WTC11 (cell line): ENCODE data around the gene MDM4. TPM values are rescaled to one million over a fixed set of nuclear protein-coding genes. Genes with fewer than 3 reads are reported as not detected.

ENCODE experiments used
- ATAC-seq: fragments of 200-7000 bp; cut with Tn5 transposase; 2 replicates; pipeline ENCODE4 v1.10.0; 2021; ENCODE audit warnings: mild to moderate bottlenecking, moderate library complexity
- CTCF ChIA-PET: fragments of 300-600 bp; sonication (Branson Sonifier 250); formaldehyde crosslinking; loops from one replicate; lab custom pipeline; 2021; ENCODE audit warnings: antibody characterized with exemption; lab: Charles Lee
- POLR2A ChIA-PET: fragments of 350-600 bp; sonication (Branson Sonifier 250); formaldehyde crosslinking; loops from one replicate; lab custom pipeline; 2021; ENCODE audit warnings: antibody characterized with exemption; lab: Charles Lee
- DNase-seq: peaks from one replicate; pipeline ENCODE4 v3.0.0; 2021; ENCODE audit warnings: low spot score
- H3K27ac Mint-ChIP-seq: 2 replicates; pipeline ENCODE4 v1.8.0; 2021; ENCODE audit warnings: mixed read lengths
- H3K27me3 Mint-ChIP-seq: 2 replicates; pipeline ENCODE4 v1.8.0; 2021; ENCODE audit warnings: low read depth, mild to moderate bottlenecking, moderate library complexity, mixed read lengths
- H3K36me3 Mint-ChIP-seq: 2 replicates; pipeline ENCODE4 v1.8.0; 2021; ENCODE audit warnings: mixed read lengths
- H3K4me1 Mint-ChIP-seq: 2 replicates; pipeline ENCODE4 v1.8.0; 2022; ENCODE audit warnings: mixed read lengths
- H3K4me3 Mint-ChIP-seq: 2 replicates; pipeline ENCODE4 v1.8.0; 2021; ENCODE audit warnings: mild to moderate bottlenecking, moderate library complexity, mixed read lengths
- H3K9me3 Mint-ChIP-seq: 2 replicates; pipeline ENCODE4 v1.8.0; 2021; ENCODE audit warnings: mixed read lengths
- CREB1 ChIP-seq: sonication (generic); formaldehyde crosslinking; IDR thresholded peaks from 2 replicates; pipeline ENCODE4 v1.8.0; 2023; ENCODE audit warnings: mild to moderate bottlenecking, missing genetic modification reagents
- E2F5 ChIP-seq: sonication (generic); formaldehyde crosslinking; IDR thresholded peaks from 2 replicates; pipeline ENCODE4 v1.8.1; 2022; ENCODE audit warnings: mild to moderate bottlenecking, moderate library complexity, missing genetic modification reagents
- JAZF1 ChIP-seq: fragments of 250-450 bp; sonication (Bioruptor Pico); IDR thresholded peaks from 2 replicates; pipeline ENCODE4 v1.9.0; 2021; ENCODE audit warnings: moderate library complexity, mild to moderate bottlenecking, inconsistent platforms
- MLX ChIP-seq: sonication (generic); formaldehyde crosslinking; IDR thresholded peaks from 2 replicates; pipeline ENCODE4 v1.8.1; 2023; ENCODE audit warnings: mild to moderate bottlenecking, missing genetic modification reagents, moderate library complexity
- MXD4 ChIP-seq: fragments of 250-450 bp; sonication (Bioruptor Pico); IDR thresholded peaks from 2 replicates; pipeline ENCODE4 v1.8.0; 2021; ENCODE audit warnings: mild to moderate bottlenecking, moderate library complexity, borderline replicate concordance
- NR1H2 ChIP-seq: sonication (generic); formaldehyde crosslinking; IDR thresholded peaks from 2 replicates; pipeline ENCODE4 v1.9.0; 2021; ENCODE audit warnings: mild to moderate bottlenecking, moderate library complexity, missing genetic modification reagents
- SOX15 ChIP-seq: fragments of 250-450 bp; sonication (Bioruptor Pico); IDR thresholded peaks from 2 replicates; pipeline ENCODE4 v1.9.0; 2021; ENCODE audit warnings: mild to moderate bottlenecking
- SP1 ChIP-seq: sonication (generic); formaldehyde crosslinking; conservative IDR thresholded peaks from 2 replicates; pipeline ENCODE4 v1.8.1; 2022; ENCODE audit warnings: missing genetic modification reagents
- TCF7 ChIP-seq: sonication (generic); formaldehyde crosslinking; IDR thresholded peaks from 2 replicates; pipeline ENCODE4 v1.8.0; 2022; ENCODE audit warnings: mild to moderate bottlenecking, low read depth, missing genetic modification reagents, moderate library complexity
- ZNF138 ChIP-seq: sonication (generic); formaldehyde crosslinking; conservative IDR thresholded peaks from 2 replicates; pipeline ENCODE4 v1.8.1; 2022; ENCODE audit warnings: mild to moderate bottlenecking, moderate library complexity, missing genetic modification reagents
- ZNF219 ChIP-seq: sonication (generic); formaldehyde crosslinking; IDR thresholded peaks from 2 replicates; pipeline ENCODE4 v1.8.0; 2023; ENCODE audit warnings: missing genetic modification reagents, mild to moderate bottlenecking, borderline replicate concordance
- ZNF317 ChIP-seq: sonication (generic); formaldehyde crosslinking; IDR thresholded peaks from 2 replicates; pipeline ENCODE4 v1.8.1; 2023; ENCODE audit warnings: low read depth, mild to moderate bottlenecking, moderate library complexity, missing genetic modification reagents, borderline replicate concordance
- ZNF532 ChIP-seq: fragments of 250-450 bp; sonication (Bioruptor Pico); IDR thresholded peaks from 2 replicates; pipeline ENCODE4 v1.9.0; 2021; ENCODE audit warnings: mild to moderate bottlenecking, borderline replicate concordance
- ZNF671 ChIP-seq: fragments of 250-450 bp; sonication (Bioruptor Pico); IDR thresholded peaks from 2 replicates; pipeline ENCODE4 v1.8.0; 2021; ENCODE audit warnings: mild to moderate bottlenecking
- total RNA-seq: library from RNA; stranded (reverse); gene quantifications from 3 replicates; pipeline ENCODE4 v1.2.3, GENCODE V29; 2021
- TF ChIP-seq, protein P1 (sequence below): sonication (generic); formaldehyde crosslinking; IDR thresholded peaks from 2 replicates; pipeline ENCODE4 v1.8.1; 2022; ENCODE audit warnings: mild to moderate bottlenecking, missing genetic modification reagents, moderate library complexity, borderline replicate concordance

MDM4 gene
- total RNA-seq, 1 experiment from 2014 or later = 76.2 TPM

GRCh38 chr1:204566583-204566955 lies 50.4 kb downstream of the MDM4 start:
- H3K36me3 Mint-ChIP-seq = peaks cover 8% of the 10 kb centered on the region
- ATAC-seq (no peak), DNase-seq (no peak)
- H3K9me3 Mint-ChIP-seq = peaks cover 4% of the 10 kb centered on the region; the same call in 1 of the 2 replicates
- peaks cover 6% of the 10 kb centered on the region for H3K27me3 Mint-ChIP-seq
- H3K4me1 Mint-ChIP-seq = peaks cover 59% of the 10 kb centered on the region
- POLR2A ChIA-PET = interaction anchor here (0.7 to 1.8 kb wide), 3 partner anchors 19 to 241 kb away, joined by 3 to 5 read pairs (median 3); partner anchors contain the start of gene LRRN2
- H3K4me3 Mint-ChIP-seq = peak overlapping the region; percentile 53; the same call in 1 of the 2 replicates
- CTCF ChIA-PET = interaction anchor here (0.7 to 4.7 kb wide), 46 partner anchors 9 to 495 kb away, joined by 3 to 216 read pairs (median 6); partner anchors contain the start of gene MDM4
- TF ChIP-seq CREB1 (CRISPR knock-in tag) (no peak), E2F5 (CRISPR knock-in tag) (no peak), TCF7 (CRISPR knock-in tag) (no peak), MXD4 (CRISPR knock-in tag) (no peak), ZNF671 (CRISPR knock-in tag) (no peak), ZNF138 (no peak), ZNF532 (CRISPR knock-in tag) (no peak), JAZF1 (CRISPR knock-in tag) (no peak), ZNF219 (no peak), MLX (CRISPR knock-in tag) (no peak), NR1H2 (CRISPR knock-in tag) (no peak), ZNF317 (CRISPR knock-in tag) (no peak), SOX15 (CRISPR knock-in tag) (no peak)
- TF ChIP-seq, protein P1, sequence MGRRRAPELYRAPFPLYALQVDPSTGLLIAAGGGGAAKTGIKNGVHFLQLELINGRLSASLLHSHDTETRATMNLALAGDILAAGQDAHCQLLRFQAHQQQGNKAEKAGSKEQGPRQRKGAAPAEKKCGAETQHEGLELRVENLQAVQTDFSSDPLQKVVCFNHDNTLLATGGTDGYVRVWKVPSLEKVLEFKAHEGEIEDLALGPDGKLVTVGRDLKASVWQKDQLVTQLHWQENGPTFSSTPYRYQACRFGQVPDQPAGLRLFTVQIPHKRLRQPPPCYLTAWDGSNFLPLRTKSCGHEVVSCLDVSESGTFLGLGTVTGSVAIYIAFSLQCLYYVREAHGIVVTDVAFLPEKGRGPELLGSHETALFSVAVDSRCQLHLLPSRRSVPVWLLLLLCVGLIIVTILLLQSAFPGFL (CRISPR knock-in tag) = no peak
- H3K27ac Mint-ChIP-seq = no peak overlapping the region; the same call in 1 of the 2 replicates

GRCh38 chr1:204567071-204567470 lies 50.9 kb downstream of the MDM4 start:
- peaks cover 8% of the 10 kb centered on the region for H3K36me3 Mint-ChIP-seq
- CTCF ChIA-PET = interaction anchor here (0.8 to 4.7 kb wide), 16 partner anchors 8 to 240 kb away, joined by 3 to 216 read pairs (median 12); no protein-coding TSS in a partner anchor
- no peak for TF ChIP-seq SP1 (CRISPR knock-in tag)
- TF ChIP-seq, all 79 proteins: peak for 0
- ATAC-seq (no peak), DNase-seq (no peak)
- peaks cover 4% of the 10 kb centered on the region; the same call in 1 of the 2 replicates for H3K9me3 Mint-ChIP-seq
- H3K27ac Mint-ChIP-seq = no peak overlapping the region
- peaks cover 62% of the 10 kb centered on the region for H3K4me1 Mint-ChIP-seq
- peaks cover 6% of the 10 kb centered on the region for H3K27me3 Mint-ChIP-seq
- POLR2A ChIA-PET = no interaction called here
- H3K4me3 Mint-ChIP-seq = no peak overlapping the region
